ENCODE measurements around the gene RASGEF1B. TPM values are rescaled to one million over a fixed set of nuclear protein-coding genes. Genes with fewer than 3 reads are reported as not detected.

Gene RASGEF1B
- total RNA-seq, 1 experiment from 2014 or later = 7.5 TPM

DNA sequence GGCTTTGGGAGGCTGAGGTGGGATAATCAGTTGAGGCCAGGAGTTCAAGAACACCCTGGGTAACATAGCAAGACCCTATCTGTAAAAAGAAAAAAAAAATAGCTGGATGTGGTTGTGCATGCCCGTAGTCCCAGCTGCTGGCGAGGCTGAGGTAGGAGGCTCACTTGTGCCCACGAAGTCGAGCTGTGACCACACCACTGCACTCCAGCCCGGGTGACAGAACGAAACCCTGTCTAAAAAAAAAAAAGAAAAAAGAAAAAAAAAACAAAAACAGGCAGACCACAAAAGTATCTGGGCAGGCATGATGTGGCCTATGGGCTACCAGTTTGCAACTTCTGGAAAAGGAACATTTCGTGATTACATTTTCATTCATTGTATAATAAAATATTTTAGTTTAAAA, 38.1 kb upstream of the RASGEF1B start:
- no peaks in the 10 kb centered on the region for H4K20me1 ChIP-seq (ENCODE audit: control insufficient read depth, insufficient read depth, insufficient read length)
- no peaks in the 10 kb centered on the region for H3K27me3 ChIP-seq (ENCODE audit: insufficient read depth, low read length)
- TF ChIP-seq CTCF (conservative IDR thresholded peaks at IDR 0.05) = no peak
- H2AK5ac ChIP-seq (ENCODE audit: insufficient read length, low read length) = no peak overlapping the region
- H2BK5ac ChIP-seq (ENCODE audit: insufficient read length, low read length) = no peak overlapping the region
- no peak overlapping the region for H4K5ac ChIP-seq (ENCODE audit: insufficient read length, low read depth, low read length)
- Mint-ChIP-seq H3K36me3 (ENCODE audit: insufficient read depth in 1 of 3, low read depth in 3 of 3) (no peaks in the 10 kb centered on the region), H3K4me3 (no peak overlapping the region), H3K4me1 (peaks cover 20 to 36% of the 10 kb centered on the region in 2 experiments), H3K27me3 (ENCODE audit: low read depth) (no peaks in the 10 kb centered on the region), H3K27ac (no peak overlapping the region), H3K9me3 (no peaks in the 10 kb centered on the region)
- no peak overlapping the region for H3K9ac ChIP-seq (ENCODE audit: extremely low read depth, insufficient read length, low read length)
- no peak overlapping the region for H3K23ac ChIP-seq (ENCODE audit: insufficient read length, low read depth, low read length)
- H3K9me3 ChIP-seq (ENCODE audit: control insufficient read depth, low read depth, low read length) = no peaks in the 10 kb centered on the region
- H3K56ac ChIP-seq (ENCODE audit: insufficient read length, low read depth, low read length) = no peak overlapping the region
- no peaks in the 10 kb centered on the region for H3K79me1 ChIP-seq (ENCODE audit: insufficient read depth, low read depth, low read length, poor library complexity, severe bottlenecking)
- no peak overlapping the region for H2BK120ac ChIP-seq (ENCODE audit: low read depth, low read length, poor library complexity, severe bottlenecking)
- no peak overlapping the region for H3K18ac ChIP-seq (ENCODE audit: insufficient read length, low read depth, low read length)
- DNase-seq = no peak
- no peaks in the 10 kb centered on the region for H3K23me2 ChIP-seq (ENCODE audit: insufficient read length, low read depth, low read length, poor library complexity, severe bottlenecking)
- no peak overlapping the region for H3T11ph ChIP-seq (ENCODE audit: low read length)
- WGBS (ENCODE audit: extremely low coverage, insufficient read length, low lambda C conversion rate) = no CpG with 5 or more reads among the region's 7 CpGs
- no peak overlapping the region for H3K14ac ChIP-seq (ENCODE audit: insufficient read depth, low read length)
- H3K4me2 ChIP-seq (ENCODE audit: insufficient read depth, insufficient read length, low read length) = no peak overlapping the region
- H3K4me1 ChIP-seq (ENCODE audit: insufficient read depth, low read length) = peaks cover 3% of the 10 kb centered on the region; the same call in 1 of the 2 replicates
- H3K4ac ChIP-seq (ENCODE audit: low read depth, low read length) = no peak overlapping the region
- no peaks in the 10 kb centered on the region for H3K79me2 ChIP-seq (ENCODE audit: insufficient read depth, low read length)
- no peak overlapping the region for H4K8ac ChIP-seq (replicated peaks; ENCODE audit: insufficient read length, low read depth, low read length)
- no peak overlapping the region for H2BK20ac ChIP-seq (ENCODE audit: low read depth, low read length, poor library complexity, severe bottlenecking)
- no peak overlapping the region for H4K91ac ChIP-seq (ENCODE audit: insufficient read length, low read depth, low read length)
- H2AFZ ChIP-seq (ENCODE audit: low read length) = no peak overlapping the region
- no peak overlapping the region for H2BK15ac ChIP-seq (ENCODE audit: low read depth, low read length)
- H2BK12ac ChIP-seq (ENCODE audit: insufficient read length, low read depth, low read length) = no peak overlapping the region
- no peak overlapping the region for H3K27ac ChIP-seq (ENCODE audit: insufficient read length, low read depth, low read length)

All from H9 (cell line).